Mucosa of descending colon (tissue), 3 donors: ENCODE data around the gene RAB37. TPM values are rescaled to one million over a fixed set of nuclear protein-coding genes. Genes with fewer than 3 reads are reported as not detected.

ENCODE experiments used
- ATAC-seq: fragments of 200-7000 bp; cut with Tn5 transposase; one replicate; pipeline ENCODE4 v1.9.1; 2020; ENCODE audit warnings: mild to moderate bottlenecking, moderate library complexity
- DNase-seq, 3 donors: peaks; one replicate each; pipeline ENCODE4 v3.0.0-alpha.2; 2020
- H3K36me3 ChIP-seq: fragments of 200-600 bp; one replicate; pipeline ENCODE4 v1.8.0; 2021; ENCODE audit warnings: low read depth, mild to moderate bottlenecking
- H3K4me1 ChIP-seq: fragments of 200-600 bp; one replicate; pipeline ENCODE4 v1.8.0; 2021; ENCODE audit warnings: low read depth, mild to moderate bottlenecking
- H3K4me3 ChIP-seq: fragments of 200-600 bp; one replicate; pipeline ENCODE4 v1.8.0; 2021; ENCODE audit warnings: mild to moderate bottlenecking
- H3K9me3 ChIP-seq: fragments of 200-600 bp; one replicate; pipeline ENCODE4 v1.8.0; 2021; ENCODE audit warnings: mild to moderate bottlenecking
- CTCF ChIP-seq: fragments of 200-600 bp; IDR thresholded peaks from one replicate; pipeline ENCODE4 v1.8.0; 2022; ENCODE audit warnings: antibody characterized with exemption, mild to moderate bottlenecking
- intact Hi-C, 2 donors: fragments of 100-400 bp; cut with DNase I in 1 of 2; cut with micrococcal nuclease in 1 of 2; formaldehyde crosslinking; loops; one replicate each; pipeline versions ENCODE4 v1.11.0 to v1.11.1; 2022; cut with DNase I, micrococcal nuclease
- total RNA-seq, 3 donors: library from RNA; stranded (reverse); fragmentation: NEBNext Ultra II Directional in 2 of 3; extraction: Animal tissue kit (Norgen Biotek cat#: 25700) in 2 of 3; gene quantifications; one replicate each; pipeline versions ENCODE4 v1.2.1 to v1.2.4, GENCODE V29; 2021 to 2023
- donor health status: DM: no; HTN: no; CAD: no; lungs with moderate emphysema.
- donor health status: DM: no; HTN: no; CAD: no.
- donor health status: DM: no; HTN: yes; CAD: no.

Gene RAB37
- total RNA-seq, 3 donors from 2014 or later = 4.3 to 9.8 (median 9.0) TPM

- H3K4me3 ChIP-seq = no peak overlapping the region
- no peaks in the 10 kb centered on the region for H3K36me3 ChIP-seq
- TF ChIP-seq CTCF = no peak
- ATAC-seq = peak; percentile 6
- DNase-seq = no peak
- H3K9me3 ChIP-seq = no peaks in the 10 kb centered on the region
- intact Hi-C loops = no loop called here
- peaks cover 71% of the 10 kb centered on the region for H3K4me1 ChIP-seq
Observed at GRCh38 chr17:74759243-74759801, 22.3 kb downstream of the RAB37 start.

GRCh38 chr17:74759941-74760340 lies 22.9 kb downstream of the RAB37 start:
- no peak for TF ChIP-seq CTCF
- no peaks in the 10 kb centered on the region for H3K36me3 ChIP-seq
- ATAC-seq (no peak), DNase-seq (no peak)
- peaks cover 73% of the 10 kb centered on the region for H3K4me1 ChIP-seq
- intact Hi-C loops = no loop called here
- H3K9me3 ChIP-seq = no peaks in the 10 kb centered on the region
- H3K4me3 ChIP-seq = no peak overlapping the region

DNA sequence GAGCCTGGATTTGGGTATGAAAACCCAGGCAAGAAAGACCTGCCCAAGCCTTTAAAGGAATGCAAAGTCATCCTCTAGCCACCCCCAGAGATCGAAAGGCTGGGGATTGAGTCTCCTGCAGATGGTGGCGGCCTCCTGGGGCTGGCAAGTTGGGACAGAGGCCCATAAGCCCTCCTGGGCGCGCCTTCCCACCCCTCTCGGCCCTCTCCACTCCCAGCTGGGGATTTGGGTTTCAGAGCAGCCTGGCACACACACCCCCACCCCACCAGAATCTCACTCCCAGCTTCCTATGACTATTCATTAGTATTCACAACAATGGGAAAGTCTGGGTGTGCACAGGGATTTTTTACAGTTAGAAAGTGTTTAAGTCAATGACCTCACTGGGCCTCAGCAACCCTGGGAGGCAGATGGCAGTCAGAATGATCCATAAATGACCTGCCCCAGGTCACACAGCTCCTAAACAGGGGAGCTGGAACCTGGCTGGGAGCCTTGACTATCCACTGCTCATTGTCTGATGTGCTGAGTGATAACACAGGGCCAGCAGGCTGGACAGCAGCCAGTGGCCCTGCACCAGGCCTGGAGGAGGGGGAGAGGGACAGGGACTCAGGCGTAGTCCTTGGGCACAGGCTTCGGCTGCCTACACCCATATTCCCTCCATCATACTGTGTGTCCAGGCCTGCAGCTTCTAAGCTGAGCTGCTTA lies 23.5 kb downstream of the RAB37 start:
- ATAC-seq (no peak), DNase-seq (no peak)
- Histone ChIP-seq H3K4me1 (peaks cover 72% of the 10 kb centered on the region), H3K4me3 (no peak overlapping the region), H3K36me3 (no peaks in the 10 kb centered on the region), H3K9me3 (no peaks in the 10 kb centered on the region)
- intact Hi-C loops = no loop called here
- no peak for TF ChIP-seq CTCF

- TF ChIP-seq CTCF = no peak
- DNase-seq (no peak), ATAC-seq (no peak)
- Histone ChIP-seq H3K4me3 (no peak overlapping the region), H3K9me3 (no peaks in the 10 kb centered on the region), H3K4me1 (peaks cover 72% of the 10 kb centered on the region), H3K36me3 (no peaks in the 10 kb centered on the region)
- intact Hi-C loops = no loop called here
Observed at GRCh38 chr17:74761419-74761818, 24.4 kb downstream of the RAB37 start.

- intact Hi-C loops = no loop called here
- DNase-seq = no peak
- no peak for TF ChIP-seq CTCF
- Histone ChIP-seq H3K4me3 (no peak overlapping the region), H3K4me1 (peaks cover 72% of the 10 kb centered on the region), H3K36me3 (no peaks in the 10 kb centered on the region), H3K9me3 (no peaks in the 10 kb centered on the region)
- no peak for ATAC-seq
Observed at GRCh38 chr17:74761931-74762330, 24.9 kb downstream of the RAB37 start.
